Activated naive CD4-positive, alpha-beta T cell treated with anti-CD3 and anti-CD28 coated beads for 36 hours (primary cell): ENCODE data around the gene DROSHA. TPM values are rescaled to one million over a fixed set of nuclear protein-coding genes. Genes with fewer than 3 reads are reported as not detected.

Experiments used
- CTCF ChIA-PET: fragments of 350-600 bp; sonication (Branson Sonifier 250); formaldehyde crosslinking; loops from one replicate; lab custom pipeline; 2021; ENCODE audit warnings: antibody characterized with exemption; lab: Charles Lee
- DNase-seq: peaks from one replicate; pipeline ENCODE4 v3.0.0-alpha.2; 2020
- H3K27ac Mint-ChIP-seq: one replicate; pipeline ENCODE4 v1.8.0; 2021; ENCODE audit warnings: mild to moderate bottlenecking, mixed read lengths
- H3K27me3 Mint-ChIP-seq: one replicate; pipeline ENCODE4 v1.8.0; 2021; ENCODE audit warnings: low read depth, mixed read lengths
- H3K36me3 Mint-ChIP-seq: one replicate; pipeline ENCODE4 v1.8.0; 2021; ENCODE audit warnings: low read depth, mixed read lengths
- H3K4me1 Mint-ChIP-seq: one replicate; pipeline ENCODE4 v1.8.0; 2021; ENCODE audit warnings: low read depth, mixed read lengths
- H3K4me3 Mint-ChIP-seq: one replicate; pipeline ENCODE4 v1.8.0; 2021; ENCODE audit warnings: mild to moderate bottlenecking, moderate library complexity, mixed read lengths
- H3K9me3 Mint-ChIP-seq: one replicate; pipeline ENCODE4 v1.8.0; 2021; ENCODE audit warnings: mixed read lengths
- intact Hi-C: fragments of 100-400 bp; cut with micrococcal nuclease; formaldehyde crosslinking; loops from one replicate; pipeline ENCODE4 v1.15.1; 2023
- total RNA-seq, 2 experiments: library from RNA; stranded (reverse); gene quantifications; one replicate each; pipeline ENCODE4 v1.2.3, GENCODE V29; 2021

The DROSHA gene
- total RNA-seq, 2 experiments from 2014 or later = 60.7 to 60.9 TPM

- Mint-ChIP-seq H3K27me3 (peaks cover 7% of the 10 kb centered on the region), H3K4me3 (no peak overlapping the region), H3K36me3 (no peaks in the 10 kb centered on the region), H3K27ac (no peak overlapping the region), H3K4me1 (no peaks in the 10 kb centered on the region), H3K9me3 (peaks cover 5% of the 10 kb centered on the region)
- intact Hi-C loops = no loop called here
- no peak for DNase-seq
- CTCF ChIA-PET = no interaction called here
Measured at GRCh38 chr5:31359839-31360238, 172.1 kb downstream of the DROSHA start.

- Mint-ChIP-seq H3K9me3 (peaks cover 2% of the 10 kb centered on the region), H3K4me1 (no peaks in the 10 kb centered on the region), H3K27me3 (peaks cover 2% of the 10 kb centered on the region), H3K4me3 (no peak overlapping the region), H3K36me3 (no peaks in the 10 kb centered on the region), H3K27ac (no peak overlapping the region)
- intact Hi-C loops = no loop called here
- no peak for DNase-seq
- CTCF ChIA-PET = no interaction called here
Measured at GRCh38 chr5:31357038-31357437, 174.9 kb downstream of the DROSHA start.

- CTCF ChIA-PET = no interaction called here
Measured at GRCh38 chr5:31355337-31355736, 176.6 kb downstream of the DROSHA start.

More at GRCh38 chr5:31355337-31355736, 176.6 kb downstream of the DROSHA start:
- DNase-seq = no peak
- H3K4me3 Mint-ChIP-seq = no peak overlapping the region
- H3K27me3 Mint-ChIP-seq = peaks cover 2% of the 10 kb centered on the region
- H3K27ac Mint-ChIP-seq = no peak overlapping the region
- intact Hi-C loops = no loop called here
- peaks cover 2% of the 10 kb centered on the region for H3K9me3 Mint-ChIP-seq
- no peaks in the 10 kb centered on the region for H3K4me1 Mint-ChIP-seq
- no peaks in the 10 kb centered on the region for H3K36me3 Mint-ChIP-seq

Other genes starting within 250 kb of the DROSHA start
- 10 to 100 TPM; 23.7 to 25.5 TPM for gene C5orf22, start 208 bp upstream of the DROSHA start, total RNA-seq
- under 1 TPM; 0.05 to 0.25 TPM for gene PDZD2, start 107.0 kb upstream of the DROSHA start, total RNA-seq